Left lung (tissue), 10 donors: ENCODE measurements around the gene FAM171A1. TPM values are rescaled to one million over a fixed set of nuclear protein-coding genes. Genes with fewer than 3 reads are reported as not detected.

Source experiments
- ATAC-seq: fragments of 200-7000 bp; cut with Tn5 transposase; one replicate; pipeline ENCODE4 v1.9.1; 2020; ENCODE audit warnings: moderate library complexity
- DNase-seq, 4 donors: peaks; one replicate each; pipeline ENCODE4 v3.0.0-alpha.2; 2013 to 2020
- H3K27ac ChIP-seq, 2 donors: fragments of 200-600 bp; sonication (generic) in 1 of 2; one replicate each; pipeline versions ENCODE4 v1.5.0 to v1.8.0; 2020 to 2021
- H3K27me3 ChIP-seq, 2 donors: fragments of 200-600 bp; sonication (generic) in 1 of 2; one replicate each; pipeline versions ENCODE4 v1.5.0 to v1.8.0; 2020 to 2021
- H3K36me3 ChIP-seq, 2 donors: fragments of 200-600 bp; sonication (generic) in 1 of 2; one replicate each; pipeline versions ENCODE4 v1.5.0 to v1.8.0; 2020 to 2021
- H3K4me1 ChIP-seq, 2 donors: fragments of 200-600 bp; one replicate each; pipeline ENCODE4 v1.8.0; 2021
- H3K4me3 ChIP-seq, 2 donors: fragments of 200-600 bp; sonication (generic) in 1 of 2; one replicate each; pipeline versions ENCODE4 v1.5.0 to v1.8.0; 2020 to 2021; ENCODE audit warnings: mild to moderate bottlenecking in 1 of 2
- H3K9me3 ChIP-seq, 2 donors: fragments of 200-600 bp; sonication (generic) in 1 of 2; one replicate each; pipeline versions ENCODE4 v1.5.0 to v1.8.0; 2020 to 2021
- CTCF ChIP-seq, 2 donors: fragments of 200-600 bp; sonication (generic) in 1 of 2; IDR thresholded peaks; one replicate each; pipeline versions ENCODE4 v1.5.0 to v1.8.0; 2021; ENCODE audit warnings: antibody characterized with exemption in 2 of 2
- intact Hi-C, 2 donors: fragments of 100-400 bp; cut with DNase I; formaldehyde crosslinking; loops; one replicate each; pipeline versions ENCODE4 v1.11.2 to v1.14.2; 2022
- polyA plus RNA-seq, 6 donors: library from polyadenylated mRNA; unstranded; fragments of 120-200 nt; gene quantifications; one replicate each; pipeline ENCODE4 v1.2.1, GENCODE V29; 2013; ENCODE audit not compliant: insufficient read length in 6 of 6
- total RNA-seq, 2 donors: library from RNA; stranded (reverse); fragmentation: NEBNext Ultra II Directional; extraction: Animal tissue kit (Norgen Biotek cat#: 25700); gene quantifications; one replicate each; pipeline ENCODE4 v1.2.1, GENCODE V29; 2021
- donor health status: DM: no; HTN: yes; CAD: no.
- donor health status: DM: no; HTN: no; CAD: no.

Gene FAM171A1
- total and polyA plus RNA-seq, 8 donors = 13.2 to 77.7 (median 65.1) TPM

GRCh38 chr10:15361131-15361530 is 10.0 kb downstream of the FAM171A1 start:
- Histone ChIP-seq H3K27ac (no peak overlapping the region), H3K9me3 (no peaks in the 10 kb centered on the region), H3K27me3 (peaks cover 0 to 1% of the 10 kb centered on the region in 2 donors), H3K36me3 (no peaks in the 10 kb centered on the region), H3K4me1 (no peaks in the 10 kb centered on the region), H3K4me3 (no peak overlapping the region)
- no peak for DNase-seq
- no peak for ATAC-seq
- TF ChIP-seq CTCF (IDR thresholded peaks at IDR 0.05) = no peak
- intact Hi-C loops = loop anchor here in 1 of 2 donors (10.0 kb wide), 1 partner anchor 146 kb away; no protein-coding TSS in a partner anchor

GRCh38 chr10:15360566-15360965 is 10.5 kb downstream of the FAM171A1 start:
- no peaks in the 10 kb centered on the region for H3K9me3 ChIP-seq
- H3K27me3 ChIP-seq = no peaks in the 10 kb centered on the region
- intact Hi-C loops = loop anchor here in 1 of 2 donors (10.0 kb wide), 1 partner anchor 146 kb away; no protein-coding TSS in a partner anchor
- DNase-seq = no peak
- no peak for ATAC-seq
- no peak overlapping the region for H3K4me3 ChIP-seq
- H3K27ac ChIP-seq = no peak overlapping the region
- no peak for TF ChIP-seq CTCF (IDR thresholded peaks at IDR 0.05)
- no peaks in the 10 kb centered on the region for H3K4me1 ChIP-seq
- H3K36me3 ChIP-seq = no peaks in the 10 kb centered on the region

GRCh38 chr10:15353471-15354017 is 17.5 kb downstream of the FAM171A1 start:
- intact Hi-C loops = no loop called here
- no peaks in the 10 kb centered on the region for H3K36me3 ChIP-seq
- H3K4me3 ChIP-seq = no peak overlapping the region
- H3K27ac ChIP-seq = no peak overlapping the region
- H3K4me1 ChIP-seq = no peaks in the 10 kb centered on the region
- no peak for TF ChIP-seq CTCF (IDR thresholded peaks at IDR 0.05)
- DNase-seq (no peak), ATAC-seq (no peak)
- H3K27me3 ChIP-seq = no peaks in the 10 kb centered on the region
- H3K9me3 ChIP-seq = no peaks in the 10 kb centered on the region

GRCh38 chr10:15352836-15353235 is 18.3 kb downstream of the FAM171A1 start:
- H3K27ac ChIP-seq = no peak overlapping the region
- no peaks in the 10 kb centered on the region for H3K27me3 ChIP-seq
- DNase-seq (no peak), ATAC-seq (no peak)
- H3K4me1 ChIP-seq = no peaks in the 10 kb centered on the region
- H3K36me3 ChIP-seq = no peaks in the 10 kb centered on the region
- intact Hi-C loops = no loop called here
- no peak for TF ChIP-seq CTCF (IDR thresholded peaks at IDR 0.05)
- H3K9me3 ChIP-seq = no peaks in the 10 kb centered on the region
- H3K4me3 ChIP-seq = no peak overlapping the region

- no peak for ATAC-seq
- intact Hi-C loops = no loop called here
- TF ChIP-seq CTCF (IDR thresholded peaks at IDR 0.05) = no peak
Measured at GRCh38 chr10:15352201-15352600, 18.9 kb downstream of the FAM171A1 start.

More at GRCh38 chr10:15352201-15352600, 18.9 kb downstream of the FAM171A1 start:
- Histone ChIP-seq H3K27me3 (no peaks in the 10 kb centered on the region), H3K4me3 (no peak overlapping the region), H3K4me1 (no peaks in the 10 kb centered on the region), H3K27ac (no peak overlapping the region), H3K9me3 (no peaks in the 10 kb centered on the region), H3K36me3 (no peaks in the 10 kb centered on the region)
- DNase-seq = no peak
